Breast epithelium (tissue), 3 donors: ENCODE measurements around the gene TRMT61A.

ENCODE experiments used
- POLR2A ChIP-seq: fragments of 450-650 bp; IDR thresholded peaks from one replicate; pipeline ENCODE4 v1.6.1; 2016; ENCODE audit warnings: antibody characterized with exemption, mild to moderate bottlenecking, moderate library complexity
- TF ChIP-seq, protein P1 (sequence below), 3 donors: fragments of 450-650 bp; IDR thresholded peaks; one replicate each; pipeline ENCODE4 v1.5.1; 2016 to 2017; ENCODE audit warnings: antibody characterized with exemption in 3 of 3, mild to moderate bottlenecking in 3 of 3, moderate library complexity in 3 of 3

DNA sequence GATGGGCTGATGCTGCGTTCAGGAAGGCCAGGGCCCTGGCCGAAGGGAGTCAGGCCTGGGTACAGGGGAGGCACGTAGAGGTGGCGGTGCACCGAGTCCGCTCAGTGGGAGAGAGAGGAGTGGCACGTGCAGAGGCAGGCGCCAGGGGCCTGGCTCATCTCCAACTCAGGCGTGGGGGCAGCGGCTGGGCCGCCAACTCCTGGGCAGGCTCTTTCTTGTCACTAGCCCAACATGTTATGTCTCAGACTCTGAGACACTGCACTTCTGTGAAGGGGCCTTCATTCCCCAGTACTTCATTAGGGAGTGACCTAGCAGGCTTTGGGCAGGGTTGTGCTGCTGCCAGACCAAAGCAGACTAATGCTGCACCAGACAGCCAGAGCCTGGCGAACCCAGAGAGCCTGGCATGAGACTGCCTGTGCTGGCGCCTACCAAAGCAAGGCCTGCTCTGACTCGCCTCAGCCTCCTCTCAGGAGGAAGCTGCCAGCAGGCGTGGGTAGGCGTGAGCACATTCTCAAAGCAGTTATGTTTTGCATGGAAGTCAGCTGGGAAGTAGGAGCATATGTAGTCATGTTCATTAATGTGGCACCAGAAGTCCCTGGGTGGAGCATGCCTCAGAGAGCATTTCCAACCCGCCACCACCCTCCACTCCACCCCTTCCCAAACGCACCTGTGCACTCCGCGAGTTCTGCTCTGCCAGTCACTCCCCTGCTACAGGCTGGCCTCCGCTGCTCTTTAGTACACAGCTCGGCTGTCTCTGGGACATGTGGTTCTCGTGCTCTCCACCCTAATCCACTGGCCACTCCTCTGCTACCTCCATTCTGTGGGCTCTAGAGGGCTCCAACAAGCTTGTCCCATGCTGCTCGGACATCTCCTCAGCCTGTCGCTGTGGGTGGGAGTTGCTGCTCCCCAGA, 16.0 kb upstream of the TRMT61A start:
- no peak for TF ChIP-seq POLR2A
- TF ChIP-seq, protein P1, sequence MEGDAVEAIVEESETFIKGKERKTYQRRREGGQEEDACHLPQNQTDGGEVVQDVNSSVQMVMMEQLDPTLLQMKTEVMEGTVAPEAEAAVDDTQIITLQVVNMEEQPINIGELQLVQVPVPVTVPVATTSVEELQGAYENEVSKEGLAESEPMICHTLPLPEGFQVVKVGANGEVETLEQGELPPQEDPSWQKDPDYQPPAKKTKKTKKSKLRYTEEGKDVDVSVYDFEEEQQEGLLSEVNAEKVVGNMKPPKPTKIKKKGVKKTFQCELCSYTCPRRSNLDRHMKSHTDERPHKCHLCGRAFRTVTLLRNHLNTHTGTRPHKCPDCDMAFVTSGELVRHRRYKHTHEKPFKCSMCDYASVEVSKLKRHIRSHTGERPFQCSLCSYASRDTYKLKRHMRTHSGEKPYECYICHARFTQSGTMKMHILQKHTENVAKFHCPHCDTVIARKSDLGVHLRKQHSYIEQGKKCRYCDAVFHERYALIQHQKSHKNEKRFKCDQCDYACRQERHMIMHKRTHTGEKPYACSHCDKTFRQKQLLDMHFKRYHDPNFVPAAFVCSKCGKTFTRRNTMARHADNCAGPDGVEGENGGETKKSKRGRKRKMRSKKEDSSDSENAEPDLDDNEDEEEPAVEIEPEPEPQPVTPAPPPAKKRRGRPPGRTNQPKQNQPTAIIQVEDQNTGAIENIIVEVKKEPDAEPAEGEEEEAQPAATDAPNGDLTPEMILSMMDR (IDR thresholded peaks at IDR 0.05) = no peak
